WTC11 (cell line): ENCODE data around the gene ZNF496. TPM values are rescaled to one million over a fixed set of nuclear protein-coding genes. Genes with fewer than 3 reads are reported as not detected.

Experiments
- ATAC-seq: fragments of 200-7000 bp; cut with Tn5 transposase; 2 replicates; pipeline ENCODE4 v1.10.0; 2021; ENCODE audit warnings: mild to moderate bottlenecking, moderate library complexity
- CTCF ChIA-PET: fragments of 300-600 bp; sonication (Branson Sonifier 250); formaldehyde crosslinking; loops from one replicate; lab custom pipeline; 2021; ENCODE audit warnings: antibody characterized with exemption; lab: Charles Lee
- POLR2A ChIA-PET: fragments of 350-600 bp; sonication (Branson Sonifier 250); formaldehyde crosslinking; loops from one replicate; lab custom pipeline; 2021; ENCODE audit warnings: antibody characterized with exemption; lab: Charles Lee
- DNase-seq: peaks from one replicate; pipeline ENCODE4 v3.0.0; 2021; ENCODE audit warnings: low spot score
- H3K27ac Mint-ChIP-seq: 2 replicates; pipeline ENCODE4 v1.8.0; 2021; ENCODE audit warnings: mixed read lengths
- H3K27me3 Mint-ChIP-seq: 2 replicates; pipeline ENCODE4 v1.8.0; 2021; ENCODE audit warnings: low read depth, mild to moderate bottlenecking, moderate library complexity, mixed read lengths
- H3K36me3 Mint-ChIP-seq: 2 replicates; pipeline ENCODE4 v1.8.0; 2021; ENCODE audit warnings: mixed read lengths
- H3K4me1 Mint-ChIP-seq: 2 replicates; pipeline ENCODE4 v1.8.0; 2022; ENCODE audit warnings: mixed read lengths
- H3K4me3 Mint-ChIP-seq: 2 replicates; pipeline ENCODE4 v1.8.0; 2021; ENCODE audit warnings: mild to moderate bottlenecking, moderate library complexity, mixed read lengths
- H3K9me3 Mint-ChIP-seq: 2 replicates; pipeline ENCODE4 v1.8.0; 2021; ENCODE audit warnings: mixed read lengths
- CREB1 ChIP-seq: sonication (generic); formaldehyde crosslinking; IDR thresholded peaks from 2 replicates; pipeline ENCODE4 v1.8.0; 2023; ENCODE audit warnings: mild to moderate bottlenecking, missing genetic modification reagents
- CTCF ChIP-seq: fragments of 200-600 bp; IDR thresholded peaks from 2 replicates; pipeline ENCODE4 v1.8.0; 2022; ENCODE audit warnings: antibody characterized with exemption
- FOXK1 ChIP-seq: sonication (generic); formaldehyde crosslinking; IDR thresholded peaks from 2 replicates; pipeline ENCODE4 v1.8.0; 2022; ENCODE audit warnings: mild to moderate bottlenecking, moderate library complexity, missing genetic modification reagents
- NR1H2 ChIP-seq: sonication (generic); formaldehyde crosslinking; IDR thresholded peaks from 2 replicates; pipeline ENCODE4 v1.9.0; 2021; ENCODE audit warnings: mild to moderate bottlenecking, moderate library complexity, missing genetic modification reagents
- PRDM15 ChIP-seq: sonication (generic); formaldehyde crosslinking; IDR thresholded peaks from 2 replicates; pipeline ENCODE4 v1.8.0; 2022; ENCODE audit warnings: missing genetic modification reagents
- RELA ChIP-seq: sonication (generic); formaldehyde crosslinking; IDR thresholded peaks from 2 replicates; pipeline ENCODE4 v1.8.1; 2022; ENCODE audit warnings: missing genetic modification reagents, mild to moderate bottlenecking, borderline replicate concordance
- RORB ChIP-seq: fragments of 250-450 bp; sonication (Bioruptor Pico); IDR thresholded peaks from 2 replicates; pipeline ENCODE4 v1.9.0; 2021; ENCODE audit warnings: mild to moderate bottlenecking
- TEAD1 ChIP-seq: sonication (generic); formaldehyde crosslinking; IDR thresholded peaks from 2 replicates; pipeline ENCODE4 v1.8.0; 2022; ENCODE audit warnings: mild to moderate bottlenecking, missing genetic modification reagents
- ZBTB21 ChIP-seq: sonication (generic); formaldehyde crosslinking; IDR thresholded peaks from 2 replicates; pipeline ENCODE4 v1.8.1; 2023; ENCODE audit warnings: mild to moderate bottlenecking, missing genetic modification reagents, borderline replicate concordance
- ZNF138 ChIP-seq: sonication (generic); formaldehyde crosslinking; conservative IDR thresholded peaks from 2 replicates; pipeline ENCODE4 v1.8.1; 2022; ENCODE audit warnings: mild to moderate bottlenecking, moderate library complexity, missing genetic modification reagents
- ZNF263 ChIP-seq: sonication (generic); formaldehyde crosslinking; IDR thresholded peaks from 2 replicates; pipeline ENCODE4 v1.8.1; 2022; ENCODE audit warnings: low read depth, mild to moderate bottlenecking, moderate library complexity, missing genetic modification reagents
- ZNF317 ChIP-seq: sonication (generic); formaldehyde crosslinking; IDR thresholded peaks from 2 replicates; pipeline ENCODE4 v1.8.1; 2023; ENCODE audit warnings: low read depth, mild to moderate bottlenecking, moderate library complexity, missing genetic modification reagents, borderline replicate concordance
- ZNF396 ChIP-seq: fragments of 250-450 bp; sonication (Bioruptor Pico); IDR thresholded peaks from 2 replicates; pipeline ENCODE4 v1.8.0; 2021; ENCODE audit warnings: mild to moderate bottlenecking, moderate library complexity, borderline replicate concordance
- total RNA-seq: library from RNA; stranded (reverse); gene quantifications from 3 replicates; pipeline ENCODE4 v1.2.3, GENCODE V29; 2021
- TF ChIP-seq, protein P1 (sequence below): sonication (generic); formaldehyde crosslinking; IDR thresholded peaks from 2 replicates; pipeline ENCODE4 v1.8.1; 2022; ENCODE audit warnings: mild to moderate bottlenecking, moderate library complexity, missing genetic modification reagents
- TF ChIP-seq, protein P2 (sequence below): fragments of 250-450 bp; sonication (Bioruptor Pico); conservative IDR thresholded peaks from 2 replicates; pipeline ENCODE4 v1.9.0; 2021; ENCODE audit warnings: mild to moderate bottlenecking
- TF ChIP-seq, protein P3 (sequence below): fragments of 250-450 bp; sonication (Bioruptor Pico); IDR thresholded peaks from 2 replicates; pipeline ENCODE4 v1.9.0; 2021; ENCODE audit warnings: mild to moderate bottlenecking
- TF ChIP-seq, protein P4 (sequence below): sonication (generic); formaldehyde crosslinking; conservative IDR thresholded peaks from 2 replicates; pipeline ENCODE4 v1.8.1; 2022; ENCODE audit warnings: mild to moderate bottlenecking, missing genetic modification reagents
- TF ChIP-seq, protein P5 (sequence below): sonication (generic); formaldehyde crosslinking; IDR thresholded peaks from 2 replicates; pipeline ENCODE4 v1.8.1; 2022; ENCODE audit warnings: low read depth, mild to moderate bottlenecking, moderate library complexity, missing genetic modification reagents, borderline replicate concordance

ZNF496 gene
- total RNA-seq, 1 experiment from 2014 or later: 88.3 TPM

DNA sequence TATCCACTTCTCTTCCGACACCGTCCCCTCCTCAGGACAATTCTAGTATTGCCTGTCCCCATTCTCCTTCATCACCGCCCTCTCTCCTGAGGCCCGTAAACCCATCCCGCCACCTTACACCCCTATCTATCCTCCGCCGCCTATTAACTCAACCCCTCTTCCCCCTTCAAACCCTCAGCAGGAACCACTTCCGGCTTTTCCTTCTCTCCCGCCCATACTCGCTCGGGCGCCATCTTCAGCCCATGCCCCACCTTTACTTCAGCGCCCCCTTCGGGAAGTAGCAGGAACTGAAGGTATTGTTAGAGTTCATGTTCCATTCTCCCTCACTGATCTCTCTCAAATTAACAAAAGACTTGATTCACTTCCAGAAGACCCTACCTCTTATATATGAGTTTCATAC, 44.2 kb downstream of the ZNF496 start:
- Mint-ChIP-seq H3K4me1 (peaks cover 33% of the 10 kb centered on the region), H3K27me3 (no peaks in the 10 kb centered on the region), H3K4me3 (no peak overlapping the region), H3K9me3 (peaks cover 11% of the 10 kb centered on the region), H3K27ac (no peak overlapping the region), H3K36me3 (peaks cover 7% of the 10 kb centered on the region)
- CTCF ChIA-PET: no interaction called here
- DNase-seq: peak; percentile 72
- peak; percentile 70 for TF ChIP-seq CTCF
- TF ChIP-seq RORB: no peak
- TF ChIP-seq ZBTB21 (CRISPR knock-in tag): no peak
- TF ChIP-seq PRDM15 (CRISPR knock-in tag): peak; percentile 93
- POLR2A ChIA-PET: no interaction called here
- ATAC-seq: peak; percentile 53

GRCh38 chr1:247286134-247286670, 45.5 kb downstream of the ZNF496 start:
- Mint-ChIP-seq H3K9me3 (peaks cover 11% of the 10 kb centered on the region), H3K4me3 (no peak overlapping the region), H3K4me1 (peaks cover 39% of the 10 kb centered on the region), H3K36me3 (peaks cover 7% of the 10 kb centered on the region), H3K27ac (no peak overlapping the region), H3K27me3 (no peaks in the 10 kb centered on the region)
- ATAC-seq: no peak
- DNase-seq: no peak
- ChIA-PET CTCF (no interaction called here), POLR2A (no interaction called here)
- TF ChIP-seq NR1H2 (CRISPR knock-in tag): no peak
- no peak for TF ChIP-seq CREB1 (CRISPR knock-in tag)
- TF ChIP-seq, protein P1, sequence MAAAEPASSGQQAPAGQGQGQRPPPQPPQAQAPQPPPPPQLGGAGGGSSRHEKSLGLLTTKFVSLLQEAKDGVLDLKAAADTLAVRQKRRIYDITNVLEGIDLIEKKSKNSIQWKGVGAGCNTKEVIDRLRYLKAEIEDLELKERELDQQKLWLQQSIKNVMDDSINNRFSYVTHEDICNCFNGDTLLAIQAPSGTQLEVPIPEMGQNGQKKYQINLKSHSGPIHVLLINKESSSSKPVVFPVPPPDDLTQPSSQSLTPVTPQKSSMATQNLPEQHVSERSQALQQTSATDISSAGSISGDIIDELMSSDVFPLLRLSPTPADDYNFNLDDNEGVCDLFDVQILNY (CRISPR knock-in tag): no peak
- no peak for TF ChIP-seq ZNF317 (CRISPR knock-in tag)
- TF ChIP-seq, protein P2, sequence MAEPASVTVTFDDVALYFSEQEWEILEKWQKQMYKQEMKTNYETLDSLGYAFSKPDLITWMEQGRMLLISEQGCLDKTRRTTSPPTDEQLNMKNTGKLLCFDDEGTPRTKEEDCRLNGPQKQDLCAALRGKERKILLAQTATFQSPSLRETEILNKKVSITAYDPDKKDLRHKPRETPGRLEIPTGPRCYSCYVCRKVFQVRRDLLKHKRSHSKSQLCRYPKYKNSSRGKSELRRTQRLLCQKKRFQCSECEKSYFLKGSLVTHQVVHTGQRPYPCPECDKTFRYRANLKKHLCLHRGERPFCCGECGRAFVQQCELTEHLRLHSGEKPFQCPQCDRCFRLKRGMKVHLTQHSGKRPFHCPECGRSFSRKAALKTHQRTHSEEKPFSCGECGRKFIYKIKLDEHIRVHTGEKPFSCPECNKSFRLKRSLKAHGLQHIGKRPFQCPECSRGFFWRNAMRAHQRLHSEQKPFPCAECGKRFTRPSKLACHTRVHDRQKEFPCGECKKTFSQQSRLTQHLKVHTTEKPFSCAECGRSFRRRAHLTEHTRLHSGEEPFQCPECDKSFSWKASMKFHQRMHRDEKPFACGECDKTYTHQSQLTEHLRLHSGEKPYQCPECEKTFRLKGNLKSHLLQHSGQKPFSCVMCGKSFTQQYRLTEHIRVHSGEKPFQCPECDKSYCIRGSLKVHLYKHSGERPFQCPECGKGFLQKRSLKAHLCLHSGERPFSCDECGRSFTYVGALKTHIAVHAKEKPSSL (CRISPR knock-in tag): no peak
- TF ChIP-seq CTCF: no peak
- TF ChIP-seq, protein P3, sequence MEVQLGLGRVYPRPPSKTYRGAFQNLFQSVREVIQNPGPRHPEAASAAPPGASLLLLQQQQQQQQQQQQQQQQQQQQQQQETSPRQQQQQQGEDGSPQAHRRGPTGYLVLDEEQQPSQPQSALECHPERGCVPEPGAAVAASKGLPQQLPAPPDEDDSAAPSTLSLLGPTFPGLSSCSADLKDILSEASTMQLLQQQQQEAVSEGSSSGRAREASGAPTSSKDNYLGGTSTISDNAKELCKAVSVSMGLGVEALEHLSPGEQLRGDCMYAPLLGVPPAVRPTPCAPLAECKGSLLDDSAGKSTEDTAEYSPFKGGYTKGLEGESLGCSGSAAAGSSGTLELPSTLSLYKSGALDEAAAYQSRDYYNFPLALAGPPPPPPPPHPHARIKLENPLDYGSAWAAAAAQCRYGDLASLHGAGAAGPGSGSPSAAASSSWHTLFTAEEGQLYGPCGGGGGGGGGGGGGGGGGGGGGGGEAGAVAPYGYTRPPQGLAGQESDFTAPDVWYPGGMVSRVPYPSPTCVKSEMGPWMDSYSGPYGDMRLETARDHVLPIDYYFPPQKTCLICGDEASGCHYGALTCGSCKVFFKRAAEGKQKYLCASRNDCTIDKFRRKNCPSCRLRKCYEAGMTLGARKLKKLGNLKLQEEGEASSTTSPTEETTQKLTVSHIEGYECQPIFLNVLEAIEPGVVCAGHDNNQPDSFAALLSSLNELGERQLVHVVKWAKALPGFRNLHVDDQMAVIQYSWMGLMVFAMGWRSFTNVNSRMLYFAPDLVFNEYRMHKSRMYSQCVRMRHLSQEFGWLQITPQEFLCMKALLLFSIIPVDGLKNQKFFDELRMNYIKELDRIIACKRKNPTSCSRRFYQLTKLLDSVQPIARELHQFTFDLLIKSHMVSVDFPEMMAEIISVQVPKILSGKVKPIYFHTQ (CRISPR knock-in tag): no peak
- TF ChIP-seq TEAD1 (CRISPR knock-in tag): no peak
- TF ChIP-seq RORB: no peak
- no peak for TF ChIP-seq RELA (CRISPR knock-in tag)
- no peak for TF ChIP-seq FOXK1
- TF ChIP-seq, protein P4, sequence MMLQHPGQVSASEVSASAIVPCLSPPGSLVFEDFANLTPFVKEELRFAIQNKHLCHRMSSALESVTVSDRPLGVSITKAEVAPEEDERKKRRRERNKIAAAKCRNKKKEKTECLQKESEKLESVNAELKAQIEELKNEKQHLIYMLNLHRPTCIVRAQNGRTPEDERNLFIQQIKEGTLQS (CRISPR knock-in tag): no peak
- TF ChIP-seq ZNF396 (CRISPR knock-in tag): no peak
- no peak for TF ChIP-seq ZNF263
- TF ChIP-seq, protein P5, sequence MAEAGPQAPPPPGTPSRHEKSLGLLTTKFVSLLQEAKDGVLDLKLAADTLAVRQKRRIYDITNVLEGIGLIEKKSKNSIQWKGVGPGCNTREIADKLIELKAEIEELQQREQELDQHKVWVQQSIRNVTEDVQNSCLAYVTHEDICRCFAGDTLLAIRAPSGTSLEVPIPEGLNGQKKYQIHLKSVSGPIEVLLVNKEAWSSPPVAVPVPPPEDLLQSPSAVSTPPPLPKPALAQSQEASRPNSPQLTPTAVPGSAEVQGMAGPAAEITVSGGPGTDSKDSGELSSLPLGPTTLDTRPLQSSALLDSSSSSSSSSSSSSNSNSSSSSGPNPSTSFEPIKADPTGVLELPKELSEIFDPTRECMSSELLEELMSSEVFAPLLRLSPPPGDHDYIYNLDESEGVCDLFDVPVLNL: no peak
- TF ChIP-seq ZNF138: no peak
